GM19025 (cell line): ENCODE measurements around the gene MYL9.

ENCODE experiments used
- ATAC-seq: cut with Tn5 transposase; IDR thresholded peaks from one replicate; pipeline ENCODE4 v1.9.1; 2021; ENCODE audit warnings: mild to moderate bottlenecking, low read depth, moderate library complexity; ENCODE audit not compliant: unreplicated experiment

Gene MYL9

GRCh38 chr20:36578356-36579041 lies 37.2 kb downstream of the MYL9 start:
- no peak for ATAC-seq

GRCh38 chr20:36579996-36580545 lies 38.8 kb downstream of the MYL9 start:
- ATAC-seq, result no peak

GRCh38 chr20:36582322-36582721 lies 41.0 kb downstream of the MYL9 start:
- no peak for ATAC-seq

GRCh38 chr20:36582821-36583220 lies 41.5 kb downstream of the MYL9 start:
- ATAC-seq, result no peak

- no peak for ATAC-seq
Observed at GRCh38 chr20:36584018-36584481, 42.7 kb downstream of the MYL9 start.

GRCh38 chr20:36585410-36586125 lies 44.2 kb downstream of the MYL9 start:
- ATAC-seq, result no peak

GRCh38 chr20:36587388-36588070 lies 46.2 kb downstream of the MYL9 start:
- ATAC-seq, result no peak

- ATAC-seq, result no peak
Observed at GRCh38 chr20:36591281-36591680, 50.0 kb downstream of the MYL9 start.

GRCh38 chr20:36591854-36592641 lies 50.7 kb downstream of the MYL9 start:
- ATAC-seq, result no peak

GRCh38 chr20:36593347-36593929 lies 52.1 kb downstream of the MYL9 start:
- no peak for ATAC-seq

GRCh38 chr20:36599912-36600345 lies 58.6 kb downstream of the MYL9 start:
- ATAC-seq, result no peak
